Testis (tissue), 2 donors: ENCODE data around the gene NAV3.

Experiments
- POLR2A ChIP-seq: fragments of 450-650 bp; IDR thresholded peaks from one replicate; pipeline ENCODE4 v1.6.1; 2017; ENCODE audit warnings: antibody characterized with exemption, mild to moderate bottlenecking, moderate library complexity
- TF ChIP-seq, protein P1 (sequence below), 3 experiments: fragments of 450-650 bp in 2 of 3; fragments of 200-600 bp in 1 of 3; sonication (generic) in 1 of 3; IDR thresholded peaks; one replicate each; pipeline ENCODE4 v1.5.1; 2016 to 2019; ENCODE audit warnings: antibody characterized with exemption in 3 of 3, mild to moderate bottlenecking in 2 of 3, moderate library complexity in 1 of 3

DNA sequence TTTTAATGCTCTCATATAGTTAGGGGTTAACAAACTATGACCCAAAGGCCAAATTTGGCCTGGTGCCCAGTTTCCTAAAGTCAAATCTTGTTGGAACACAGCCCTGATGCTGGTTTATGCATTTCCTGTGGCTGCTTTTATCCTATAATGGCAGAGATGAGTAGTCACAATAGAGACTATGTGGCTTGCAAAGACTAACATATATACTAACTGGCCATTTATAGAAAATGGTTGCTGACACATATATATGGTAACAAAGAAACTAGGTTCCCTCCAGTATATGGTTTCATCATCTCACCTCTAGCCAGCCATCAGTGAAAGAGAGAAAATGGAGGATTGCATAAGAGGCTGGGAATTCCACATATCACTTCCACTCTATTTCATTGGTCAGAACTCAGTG lies 10.8 kb downstream of the NAV3 start:
- TF ChIP-seq, protein P1, sequence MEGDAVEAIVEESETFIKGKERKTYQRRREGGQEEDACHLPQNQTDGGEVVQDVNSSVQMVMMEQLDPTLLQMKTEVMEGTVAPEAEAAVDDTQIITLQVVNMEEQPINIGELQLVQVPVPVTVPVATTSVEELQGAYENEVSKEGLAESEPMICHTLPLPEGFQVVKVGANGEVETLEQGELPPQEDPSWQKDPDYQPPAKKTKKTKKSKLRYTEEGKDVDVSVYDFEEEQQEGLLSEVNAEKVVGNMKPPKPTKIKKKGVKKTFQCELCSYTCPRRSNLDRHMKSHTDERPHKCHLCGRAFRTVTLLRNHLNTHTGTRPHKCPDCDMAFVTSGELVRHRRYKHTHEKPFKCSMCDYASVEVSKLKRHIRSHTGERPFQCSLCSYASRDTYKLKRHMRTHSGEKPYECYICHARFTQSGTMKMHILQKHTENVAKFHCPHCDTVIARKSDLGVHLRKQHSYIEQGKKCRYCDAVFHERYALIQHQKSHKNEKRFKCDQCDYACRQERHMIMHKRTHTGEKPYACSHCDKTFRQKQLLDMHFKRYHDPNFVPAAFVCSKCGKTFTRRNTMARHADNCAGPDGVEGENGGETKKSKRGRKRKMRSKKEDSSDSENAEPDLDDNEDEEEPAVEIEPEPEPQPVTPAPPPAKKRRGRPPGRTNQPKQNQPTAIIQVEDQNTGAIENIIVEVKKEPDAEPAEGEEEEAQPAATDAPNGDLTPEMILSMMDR (IDR thresholded peaks at IDR 0.05), result no peak
- no peak for TF ChIP-seq POLR2A
